Adrenal gland (tissue), 5 donors: Measurements from ENCODE around the gene EXD3.

Experiments
- CTCF ChIP-seq, 6 experiments: fragments of 450-650 bp in 4 of 6; fragments of 200-600 bp in 2 of 6; sonication (generic) in 1 of 6; IDR thresholded peaks; 1 replicate in 5 of 6; 2 replicates in 1 of 6; pipeline versions ENCODE4 v1.5.1 to v1.8.0; 2016 to 2021; ENCODE audit warnings: antibody characterized with exemption in 6 of 6, mild to moderate bottlenecking in 2 of 6, moderate library complexity in 1 of 6
- POLR2A ChIP-seq, 2 donors: fragments of 450-650 bp; IDR thresholded peaks; one replicate each; pipeline ENCODE4 v1.6.1; 2017; ENCODE audit warnings: antibody characterized with exemption in 2 of 2, mild to moderate bottlenecking in 2 of 2, moderate library complexity in 1 of 2
- donor health status: DM: no; HTN: no; CAD: no.

- no peak for TF ChIP-seq CTCF (IDR thresholded peaks at IDR 0.05)
- TF ChIP-seq POLR2A (IDR thresholded peaks at IDR 0.05) = no peak
These were observed 108.1 kb downstream of the EXD3 start for GRCh38 chr9:137314561-137315560.
